ENCODE data around the gene ARL6IP4.

Gene ARL6IP4

DNA sequence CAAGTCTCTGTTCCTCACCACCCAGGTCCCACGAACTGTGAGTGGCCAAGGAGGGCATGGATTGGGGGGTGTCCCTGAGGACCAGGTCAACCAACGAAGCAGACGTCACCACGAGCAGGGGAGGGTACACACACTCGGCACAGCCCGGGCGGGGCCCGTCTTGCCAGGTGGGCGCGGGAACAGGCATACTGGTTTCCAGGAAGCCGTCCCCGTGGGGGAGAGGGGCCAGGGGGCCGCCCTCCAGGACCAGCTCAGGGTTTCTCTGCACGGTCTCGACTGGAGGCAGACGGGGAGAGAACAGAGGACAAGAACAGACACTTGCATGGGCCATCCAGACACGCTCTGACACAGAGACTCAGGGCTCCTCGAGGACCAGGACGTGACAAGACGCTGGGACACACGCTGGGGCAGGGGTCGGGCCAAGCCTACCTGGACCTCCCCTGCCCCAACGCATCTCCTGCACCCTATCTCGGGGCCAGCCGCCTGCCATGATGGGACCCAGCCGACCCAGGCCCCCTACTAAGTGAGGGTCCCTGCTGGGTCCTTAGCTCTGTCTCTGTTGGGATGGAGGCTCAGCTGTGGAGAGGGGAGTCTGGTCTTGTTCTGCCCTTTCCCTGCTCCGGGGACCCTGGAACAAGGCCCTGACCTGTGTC is 11.3 kb downstream of the ARL6IP4 start:
- H3K4me3 ChIP-seq (replicated peaks in 1 of 2; ENCODE audit: low read depth in 2 of 2, low read length in 2 of 2) = no peak overlapping the region
- TF ChIP-seq, protein P1, sequence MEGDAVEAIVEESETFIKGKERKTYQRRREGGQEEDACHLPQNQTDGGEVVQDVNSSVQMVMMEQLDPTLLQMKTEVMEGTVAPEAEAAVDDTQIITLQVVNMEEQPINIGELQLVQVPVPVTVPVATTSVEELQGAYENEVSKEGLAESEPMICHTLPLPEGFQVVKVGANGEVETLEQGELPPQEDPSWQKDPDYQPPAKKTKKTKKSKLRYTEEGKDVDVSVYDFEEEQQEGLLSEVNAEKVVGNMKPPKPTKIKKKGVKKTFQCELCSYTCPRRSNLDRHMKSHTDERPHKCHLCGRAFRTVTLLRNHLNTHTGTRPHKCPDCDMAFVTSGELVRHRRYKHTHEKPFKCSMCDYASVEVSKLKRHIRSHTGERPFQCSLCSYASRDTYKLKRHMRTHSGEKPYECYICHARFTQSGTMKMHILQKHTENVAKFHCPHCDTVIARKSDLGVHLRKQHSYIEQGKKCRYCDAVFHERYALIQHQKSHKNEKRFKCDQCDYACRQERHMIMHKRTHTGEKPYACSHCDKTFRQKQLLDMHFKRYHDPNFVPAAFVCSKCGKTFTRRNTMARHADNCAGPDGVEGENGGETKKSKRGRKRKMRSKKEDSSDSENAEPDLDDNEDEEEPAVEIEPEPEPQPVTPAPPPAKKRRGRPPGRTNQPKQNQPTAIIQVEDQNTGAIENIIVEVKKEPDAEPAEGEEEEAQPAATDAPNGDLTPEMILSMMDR (IDR thresholded peaks at IDR 0.05; ENCODE audit: low read depth, low read length) = no peak
- no peak for DNase-seq (ENCODE audit: low read depth in 2 of 2)

DNA sequence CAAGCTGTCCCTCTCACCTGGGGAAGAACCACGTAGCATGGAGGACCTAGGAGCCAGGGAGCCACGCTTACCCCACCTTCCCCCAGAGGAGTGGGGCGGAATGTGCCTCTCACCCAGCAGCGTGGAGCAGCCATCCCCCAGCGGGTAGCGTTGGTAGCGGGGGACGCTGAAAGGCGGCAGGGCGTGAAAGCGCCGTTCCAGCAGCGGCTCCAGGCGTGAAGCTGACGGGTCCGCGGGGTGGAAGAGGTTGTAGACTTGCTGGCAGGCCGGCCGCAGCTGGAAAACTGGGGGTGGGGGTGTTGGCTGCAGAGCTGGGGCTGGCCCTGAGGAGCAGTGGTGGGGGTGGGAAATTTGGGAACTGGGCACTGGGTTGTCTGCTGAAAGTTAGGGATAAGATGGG is 11.9 kb downstream of the ARL6IP4 start:
- no peak overlapping the region for H3K4me3 ChIP-seq (replicated peaks in 1 of 2; ENCODE audit: low read depth in 2 of 2, low read length in 2 of 2)
- no peak for DNase-seq (ENCODE audit: low read depth in 2 of 2)
- TF ChIP-seq, protein P1 (IDR thresholded peaks at IDR 0.05; ENCODE audit: low read depth, low read length) = no peak

DNA sequence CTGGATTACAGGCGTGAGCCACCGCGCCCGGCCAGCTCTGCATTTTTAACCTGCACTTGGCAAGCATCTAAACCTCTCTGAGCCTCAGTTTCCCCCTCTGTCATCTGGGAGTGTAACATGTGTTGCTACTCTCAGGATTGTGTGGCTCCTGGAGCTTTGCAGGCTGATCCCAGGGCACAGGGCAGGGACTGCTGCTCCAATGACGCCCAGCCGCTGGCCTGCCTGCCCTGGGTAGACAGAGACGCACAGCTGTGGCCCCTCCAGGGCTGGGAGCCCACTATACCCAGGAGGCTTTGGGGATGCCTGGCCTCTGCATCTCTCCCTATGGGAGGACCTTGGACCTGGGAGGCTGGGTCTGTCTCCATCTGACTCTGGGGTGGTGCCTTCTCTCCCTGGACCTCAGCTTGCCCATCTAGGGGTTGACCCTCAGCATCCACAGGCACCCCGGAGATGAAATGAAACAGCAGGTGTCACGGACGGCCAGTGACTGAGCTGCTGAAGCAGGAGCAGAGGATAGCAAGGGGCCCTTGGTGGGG is 13.7 kb downstream of the ARL6IP4 start:
- DNase-seq (ENCODE audit: low read depth in 2 of 2) = no peak
- TF ChIP-seq, protein P1 (IDR thresholded peaks at IDR 0.05; ENCODE audit: low read depth, low read length) = no peak
- no peak overlapping the region for H3K4me3 ChIP-seq (replicated peaks in 1 of 2; ENCODE audit: low read depth in 2 of 2, low read length in 2 of 2)

DNA sequence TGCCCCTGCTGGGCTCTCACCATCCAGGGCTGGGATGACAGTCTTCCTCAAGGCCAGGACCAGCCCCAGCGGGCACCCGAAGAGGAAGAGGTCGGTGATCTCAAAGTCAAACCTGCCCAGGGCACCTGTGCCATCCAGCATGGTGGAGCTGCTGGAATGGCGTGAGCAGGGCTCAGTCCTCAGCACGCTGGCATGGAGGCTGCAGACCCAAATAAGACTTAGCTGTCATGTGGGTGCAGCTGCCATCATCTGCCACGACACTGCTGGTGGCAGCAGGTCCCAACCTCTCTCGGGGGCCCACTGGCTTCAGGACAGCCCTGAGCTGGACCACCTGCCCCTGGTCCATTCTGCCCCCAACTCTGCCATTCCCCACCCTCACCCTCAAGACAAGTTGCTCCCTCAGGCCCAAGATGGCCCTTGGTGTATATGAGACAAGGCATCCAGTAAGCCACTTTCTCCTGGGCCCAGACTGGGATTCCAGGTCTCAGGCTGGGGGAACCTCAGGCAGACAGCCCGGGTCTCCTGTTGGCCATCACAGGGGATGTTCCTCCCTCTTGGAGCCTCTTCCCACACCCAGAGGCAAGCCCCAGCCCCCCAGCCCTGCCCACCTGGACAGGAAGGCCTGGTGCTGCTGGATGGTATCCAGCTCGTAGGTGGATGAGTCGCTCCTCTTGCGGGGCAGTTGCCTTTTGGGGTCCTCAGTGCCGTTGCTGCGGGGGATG is 14.5 kb downstream of the ARL6IP4 start:
- no peak for DNase-seq (ENCODE audit: low read depth in 2 of 2)
- H3K4me3 ChIP-seq (replicated peaks in 1 of 2; ENCODE audit: low read depth in 2 of 2, low read length in 2 of 2) = no peak overlapping the region
- TF ChIP-seq, protein P1 (IDR thresholded peaks at IDR 0.05; ENCODE audit: low read depth, low read length) = no peak

DNA sequence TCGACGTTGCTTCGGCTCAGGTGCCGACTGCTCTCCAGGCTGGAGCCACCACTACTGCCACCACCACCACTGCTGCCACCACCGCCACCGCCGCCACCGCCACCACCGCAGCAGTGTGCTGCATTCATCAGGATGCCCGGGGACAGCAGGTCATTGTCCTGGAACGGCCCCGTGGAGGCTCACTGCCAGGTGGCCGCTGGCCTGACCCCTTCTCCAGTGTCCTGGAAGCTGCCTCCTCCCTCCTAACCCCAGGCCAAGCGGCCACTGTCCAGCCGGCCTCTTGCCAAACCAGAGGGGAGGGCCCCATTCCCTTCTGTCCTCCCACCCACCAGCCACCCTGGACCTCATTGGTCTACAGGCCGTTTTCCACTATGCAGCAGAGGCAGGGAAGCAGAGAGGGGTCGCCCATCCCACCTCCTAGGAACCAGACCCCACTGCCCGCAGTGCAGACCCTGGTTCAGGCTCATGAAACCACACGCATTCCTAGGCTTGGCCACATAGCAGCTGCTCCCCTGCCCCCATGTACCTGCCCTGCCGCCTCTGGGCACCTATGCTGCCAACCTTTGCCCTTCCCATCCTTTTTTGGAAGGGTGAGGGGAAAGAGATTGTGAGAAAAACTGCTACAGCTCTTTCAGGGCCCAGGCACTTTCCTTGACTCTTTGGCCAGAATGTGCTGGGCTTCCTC is 15.2 kb downstream of the ARL6IP4 start:
- TF ChIP-seq, protein P1 (IDR thresholded peaks at IDR 0.05; ENCODE audit: low read depth, low read length) = no peak
- DNase-seq (ENCODE audit: low read depth in 2 of 2) = peak in 1 of 2 donors; percentile 29
- no peak overlapping the region for H3K4me3 ChIP-seq (replicated peaks in 1 of 2; ENCODE audit: low read depth in 2 of 2, low read length in 2 of 2)

DNA sequence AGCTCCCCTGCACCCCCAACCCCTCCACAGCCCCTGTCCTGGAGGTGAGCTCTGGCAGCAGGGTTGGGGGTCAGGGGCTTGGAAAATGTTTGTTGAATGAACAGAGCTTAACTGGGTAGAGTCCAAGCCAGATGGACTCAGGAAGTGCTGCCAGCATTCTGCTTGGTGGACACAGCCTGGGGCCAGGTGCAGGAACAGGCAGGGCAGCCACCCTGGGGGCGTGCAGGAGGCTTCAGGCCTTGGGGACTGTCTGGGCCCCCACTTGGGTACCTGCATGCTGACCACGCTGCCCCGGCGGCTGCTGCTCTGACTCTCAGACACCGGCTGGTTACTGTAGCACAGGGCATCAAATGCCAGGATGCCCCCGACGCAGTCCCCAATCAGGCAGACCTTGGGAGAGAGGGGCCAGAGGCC is 15.7 kb downstream of the ARL6IP4 start:
- H3K4me3 ChIP-seq (replicated peaks in 1 of 2; ENCODE audit: low read depth in 2 of 2, low read length in 2 of 2) = no peak overlapping the region
- no peak for DNase-seq (ENCODE audit: low read depth in 2 of 2)
- TF ChIP-seq, protein P1 (IDR thresholded peaks at IDR 0.05; ENCODE audit: low read depth, low read length) = no peak
